HCT116 (cell line): Measurements from ENCODE around the gene CCDC91. TPM values are rescaled to one million over a fixed set of nuclear protein-coding genes. Genes with fewer than 3 reads are reported as not detected.

Source experiments
- ATAC-seq: fragments of 200-7000 bp; cut with Tn5 transposase; 2 replicates; pipeline ENCODE4 v1.9.1; 2020; ENCODE audit warnings: mild to moderate bottlenecking, moderate library complexity
- BruUV-seq: library from RNA; stranded (reverse); fragments of 400-500 nt; replicated peaks from 2 replicates; lab custom pipeline; 2021; lab: Mats Ljungman, UMichigan
- CTCF ChIA-PET: fragments of 300-600 bp; sonication (Branson Sonifier 250); formaldehyde crosslinking; loops from one replicate; lab custom pipeline; 2021; ENCODE audit warnings: antibody characterized with exemption; lab: Charles Lee
- POLR2A ChIA-PET: fragments of 300-600, 350-600 bp; sonication (Branson Sonifier 250); formaldehyde crosslinking; loops from one replicate; lab custom pipeline; 2021; ENCODE audit warnings: antibody characterized with exemption; lab: Charles Lee
- RAD21 ChIA-PET, 2 experiments: fragments of 300-600 bp; sonication (Branson Sonifier 250); formaldehyde crosslinking; loops; one replicate each; lab custom pipeline; 2023; ENCODE audit warnings: low total read pairs in 2 of 2; ENCODE audit not compliant: uncharacterized antibody in 2 of 2, unreplicated experiment in 2 of 2, low non-redundant PET in 1 of 2; lab: Charles Lee
- DNase-seq: peaks from one replicate; pipeline ENCODE4 v3.0.0-alpha.2; 2010; ENCODE audit warnings: low read depth, low spot score
- H2AFZ ChIP-seq: fragments of 200-600 bp; shearing (Covaris generic), sonication (generic); 2 replicates; pipeline ENCODE4 v1.6.1; 2017; ENCODE audit warnings: low read depth, mixed run types, mixed read lengths, antibody characterized with exemption, low read length; ENCODE audit not compliant: poor library complexity, severe bottlenecking
- H3K27ac ChIP-seq: 2 replicates; pipeline ENCODE4 v1.5.1; 2012; ENCODE audit warnings: low read depth, low read length
- H3K27me3 ChIP-seq: fragments of 200-600 bp; sonication (generic); 2 replicates; pipeline ENCODE4 v1.6.1; 2016; ENCODE audit warnings: mixed run types, low read length, mixed read lengths; ENCODE audit not compliant: insufficient read depth
- H3K36me3 ChIP-seq, 2 experiments: fragments of 200-500 bp in 1 of 2; fragments of 200-600 bp in 1 of 2; sonication (Bioruptor generic) in 1 of 2; sonication (generic) in 1 of 2; 2 replicates each; pipeline versions ENCODE4 v1.5.1 to v1.6.1; 2014 to 2016; ENCODE audit warnings: low read length in 2 of 2, inconsistent platforms in 1 of 2, mixed read lengths in 1 of 2, mixed run types in 1 of 2; ENCODE audit not compliant: insufficient read depth in 2 of 2, control insufficient read depth in 1 of 2
- H3K4me1 ChIP-seq, 2 experiments: fragments of 200-600 bp in 1 of 2; sonication (generic) in 1 of 2; 2 replicates each; pipeline versions ENCODE4 v1.5.1 to v1.6.1; 2012 to 2017; ENCODE audit warnings: low read length in 2 of 2, inconsistent platforms in 1 of 2, mild to moderate bottlenecking in 1 of 2, mixed read lengths in 1 of 2, mixed run types in 1 of 2, moderate library complexity in 1 of 2; ENCODE audit not compliant: insufficient read depth in 2 of 2, control insufficient read depth in 1 of 2
- H3K4me2 ChIP-seq: fragments of 200-600 bp; sonication (generic); 2 replicates; pipeline ENCODE4 v1.6.1; 2017; ENCODE audit warnings: mixed run types, low read length, mixed read lengths
- H3K4me3 ChIP-seq, 2 experiments: fragments of 200-600 bp in 1 of 2; sonication (generic) in 1 of 2; replicated peaks in 1 of 2; 2 replicates each; pipeline ENCODE4 v1.5.1; 2011 to 2016; ENCODE audit warnings: low read length in 2 of 2, control low read depth in 1 of 2, low read depth in 1 of 2, mild to moderate bottlenecking in 1 of 2, mixed read lengths in 1 of 2, mixed run types in 1 of 2
- H3K79me2 ChIP-seq: fragments of 200-600 bp; sonication (generic); 2 replicates; pipeline ENCODE4 v1.6.1; 2017; ENCODE audit warnings: mild to moderate bottlenecking, mixed run types, low read length, moderate library complexity, mixed read lengths; ENCODE audit not compliant: insufficient read depth
- H3K9ac ChIP-seq: fragments of 200-600 bp; sonication (generic); 2 replicates; pipeline ENCODE4 v1.6.1; 2016; ENCODE audit warnings: low read length, mixed read lengths
- H3K9me2 ChIP-seq: fragments of 200-600 bp; sonication (generic), shearing (Covaris generic); 2 replicates; pipeline ENCODE4 v1.6.1; 2017; ENCODE audit warnings: mixed run types, mild to moderate bottlenecking, moderate library complexity; ENCODE audit not compliant: insufficient read depth
- H3K9me3 ChIP-seq, 2 experiments: fragments of 200-500 bp in 1 of 2; fragments of 200-600 bp in 1 of 2; sonication (Bioruptor generic) in 1 of 2; sonication (generic) in 1 of 2; 2 replicates each; pipeline ENCODE4 v1.6.1; 2014 to 2017; ENCODE audit warnings: low read length in 2 of 2, mixed read lengths in 2 of 2, inconsistent platforms in 1 of 2, low read depth in 1 of 2, mild to moderate bottlenecking in 1 of 2, mixed run types in 1 of 2, moderate library complexity in 1 of 2; ENCODE audit not compliant: control insufficient read depth in 1 of 2, insufficient read depth in 1 of 2
- H4K20me1 ChIP-seq: fragments of 200-600 bp; sonication (generic), shearing (Covaris generic); 2 replicates; pipeline ENCODE4 v1.6.1; 2017; ENCODE audit warnings: mixed run types, mild to moderate bottlenecking, moderate library complexity; ENCODE audit not compliant: insufficient read depth
- CBX3 ChIP-seq: IDR thresholded peaks from 2 replicates; pipeline ENCODE4 v1.6.1; 2012; ENCODE audit warnings: low read depth
- CTCF ChIP-seq, 3 experiments: fragments of 200-600 bp in 1 of 3; sonication (generic) in 1 of 3; IDR thresholded peaks in 2 of 3; conservative IDR thresholded peaks in 1 of 3; 2 replicates each; pipeline ENCODE4 v1.5.1; 2012 to 2017; ENCODE audit warnings: low read depth in 2 of 3, low read length in 2 of 3, antibody characterized with exemption in 1 of 3, borderline replicate concordance in 1 of 3, control low read depth in 1 of 3, mild to moderate bottlenecking in 1 of 3, mixed read lengths in 1 of 3, mixed run types in 1 of 3, moderate library complexity in 1 of 3; ENCODE audit not compliant: insufficient read depth in 1 of 3
- EGR1 ChIP-seq: IDR thresholded peaks from 2 replicates; pipeline ENCODE4 v1.6.1; 2012; ENCODE audit warnings: low read depth
- EZH2 ChIP-seq: fragments of 200-600 bp; sonication (generic); IDR thresholded peaks from 2 replicates; pipeline ENCODE4 v1.6.1; 2017; ENCODE audit warnings: antibody characterized with exemption, mixed run types
- EZH2phosphoT487 ChIP-seq: fragments of 200-600 bp; IDR thresholded peaks from 2 replicates; pipeline ENCODE4 v1.6.1; 2018; ENCODE audit warnings: antibody characterized with exemption, borderline replicate concordance
- FOSL1 ChIP-seq: IDR thresholded peaks from 2 replicates; pipeline ENCODE4 v1.6.1; 2012; ENCODE audit warnings: low read depth
- JUND ChIP-seq: IDR thresholded peaks from 2 replicates; pipeline ENCODE4 v1.6.1; 2012
- MAX ChIP-seq: IDR thresholded peaks from 2 replicates; pipeline ENCODE4 v1.6.1; 2012
- POLR2A ChIP-seq: IDR thresholded peaks from 2 replicates; pipeline ENCODE4 v1.7.0; 2011; ENCODE audit warnings: borderline replicate concordance; ENCODE audit not compliant: insufficient read depth, insufficient read length; ENCODE audit errors: extremely low read depth
- POLR2AphosphoS5 ChIP-seq: IDR thresholded peaks from 2 replicates; pipeline ENCODE4 v1.6.1; 2011; ENCODE audit warnings: mild to moderate bottlenecking, low read depth, low read length, moderate library complexity
- RAD21 ChIP-seq: IDR thresholded peaks from 2 replicates; pipeline ENCODE4 v1.6.1; 2012; ENCODE audit warnings: low read depth, mild to moderate bottlenecking
- SIN3A ChIP-seq: IDR thresholded peaks from 2 replicates; pipeline ENCODE4 v1.6.1; 2012; ENCODE audit warnings: low read depth
- SP1 ChIP-seq: IDR thresholded peaks from 2 replicates; pipeline ENCODE4 v1.6.1; 2012; ENCODE audit warnings: low read depth
- TCF7L2 ChIP-seq: IDR thresholded peaks from 2 replicates; pipeline ENCODE4 v1.7.0; 2011; ENCODE audit warnings: borderline replicate concordance, inconsistent platforms; ENCODE audit not compliant: insufficient read depth, insufficient read length; ENCODE audit errors: extremely low read depth
- YY1 ChIP-seq: IDR thresholded peaks from 2 replicates; pipeline ENCODE4 v1.6.1; 2011; ENCODE audit warnings: low read length, low read depth, moderate library complexity, mild to moderate bottlenecking; ENCODE audit not compliant: insufficient replicate concordance; ENCODE audit errors: extremely low read depth
- ZNF274 ChIP-seq: fragments of 200-500 bp; sonication (Bioruptor generic); IDR thresholded peaks from 2 replicates; pipeline ENCODE4 v1.6.1; 2014; ENCODE audit warnings: mild to moderate bottlenecking, low read depth, low read length, inconsistent platforms
- intact Hi-C: fragments of 100-400 bp; cut with micrococcal nuclease; formaldehyde crosslinking; loops from 2 replicates; pipeline ENCODE4 v1.10.0; 2022
- total RNA-seq: library from RNA; stranded (reverse); gene quantifications from one replicate; pipeline ENCODE4 v1.2.1, GENCODE V29; 2021; ENCODE audit not compliant: unreplicated experiment

CCDC91 gene
- total RNA-seq, 1 experiment from 2014 or later = 18.1 TPM

- TF ChIP-seq CTCF (IDR thresholded peaks at IDR 0.05 in 2 of 3, conservative IDR thresholded peaks at IDR 0.05 in 1 of 3; ENCODE audit: borderline replicate concordance in 1 of 3, insufficient read depth in 1 of 3, low read depth in 2 of 3, low read length in 2 of 3) = no peak
- TF ChIP-seq ZNF274 = no peak
- no peak for TF ChIP-seq JUND
- TF ChIP-seq RAD21 = no peak
- no peak for TF ChIP-seq EZH2phosphoT487
- TF ChIP-seq POLR2A = no peak
- no peak for TF ChIP-seq TCF7L2
- no peak for TF ChIP-seq YY1
Observed at GRCh38 chr12:28440081-28440608, 249.9 kb downstream of the CCDC91 start (continued).

DNA sequence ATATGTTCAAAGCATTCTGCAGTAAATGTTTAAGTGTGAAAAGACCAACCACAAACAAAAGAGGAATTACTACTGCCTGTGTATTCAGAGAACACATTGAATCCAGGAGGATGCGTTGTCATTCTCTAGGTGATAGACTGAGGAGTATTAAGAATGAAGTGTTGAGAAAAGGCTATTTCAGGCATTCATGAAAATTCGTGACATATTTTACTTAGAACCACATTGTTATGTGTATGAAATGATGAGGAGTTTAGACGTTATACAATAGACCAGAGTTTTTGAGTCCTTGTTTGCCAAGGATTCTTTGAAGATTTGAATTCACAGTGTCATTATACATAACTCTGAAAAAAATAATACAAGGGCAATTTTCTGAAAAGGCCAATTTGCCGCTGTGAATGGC lies 251.8 kb downstream of the CCDC91 start:
- TF ChIP-seq SIN3A = no peak
- no peak for TF ChIP-seq FOSL1
- TF ChIP-seq POLR2AphosphoS5 = no peak
- TF ChIP-seq EZH2phosphoT487 = no peak
- TF ChIP-seq MAX = no peak
- TF ChIP-seq CBX3 = no peak
- no peak for TF ChIP-seq SP1
- no peak for TF ChIP-seq EGR1
- TF ChIP-seq CTCF (IDR thresholded peaks at IDR 0.05 in 2 of 3, conservative IDR thresholded peaks at IDR 0.05 in 1 of 3; ENCODE audit: borderline replicate concordance in 1 of 3, insufficient read depth in 1 of 3, low read depth in 2 of 3, low read length in 2 of 3) = no peak
- TF ChIP-seq EZH2 = no peak
- TF ChIP-seq RAD21 = no peak
- no peak for TF ChIP-seq ZNF274
- TF ChIP-seq POLR2A = no peak
- no peak for TF ChIP-seq YY1
- no peak for TF ChIP-seq JUND
- TF ChIP-seq TCF7L2 = no peak
- no peak overlapping the region for H3K9ac ChIP-seq
- no TSS peak for BruUV-seq

More for the DNA sequence above, 251.8 kb downstream of the CCDC91 start:
- ChIA-PET POLR2A (no interaction called here), CTCF (no interaction called here), RAD21 (no interaction called here)
- no peak overlapping the region for H3K4me2 ChIP-seq
- H3K9me2 ChIP-seq = no peaks in the 10 kb centered on the region
- DNase-seq = no peak
- H3K27me3 ChIP-seq = no peaks in the 10 kb centered on the region
- no peak for ATAC-seq
- H3K4me1 ChIP-seq = no peaks in the 10 kb centered on the region
- H3K9me3 ChIP-seq = no peaks in the 10 kb centered on the region
- intact Hi-C loops = no loop called here
- H3K27ac ChIP-seq = no peak overlapping the region
- no peaks in the 10 kb centered on the region for H3K36me3 ChIP-seq
- H4K20me1 ChIP-seq = no peaks in the 10 kb centered on the region
- no peak overlapping the region for H2AFZ ChIP-seq
- H3K4me3 ChIP-seq = no peak overlapping the region
- no peaks in the 10 kb centered on the region for H3K79me2 ChIP-seq
